ENCODE data around the gene TMEM158.
A peak's percentile ranks its signal among the peaks of the same experiment; 100 is the strongest.

TMEM158 gene

GRCh38 chr3:45227946-45228345 lies 1.9 kb upstream of the TMEM158 start:
- DNase-seq = no peak

- DNase-seq = no peak
Measured at GRCh38 chr3:45227071-45227820, 1.2 kb upstream of the TMEM158 start.

- DNase-seq = no peak
Measured at GRCh38 chr3:45225465-45226205, 452 bp downstream of the TMEM158 start.

- no peak for DNase-seq
Measured at GRCh38 chr3:45224824-45225464, 1.1 kb downstream of the TMEM158 start.

GRCh38 chr3:45223889-45224727 lies 2.0 kb downstream of the TMEM158 start:
- no peak for DNase-seq

- DNase-seq = no peak
Measured at GRCh38 chr3:45219694-45220093, 6.4 kb downstream of the TMEM158 start.

GRCh38 chr3:45218578-45219390 lies 7.3 kb downstream of the TMEM158 start:
- DNase-seq = no peak

GRCh38 chr3:45216021-45216609 lies 10.0 kb downstream of the TMEM158 start:
- DNase-seq = no peak

GRCh38 chr3:45215466-45215865 lies 10.6 kb downstream of the TMEM158 start:
- no peak for DNase-seq

GRCh38 chr3:45214061-45214680 lies 11.9 kb downstream of the TMEM158 start:
- no peak for DNase-seq

- no peak for DNase-seq
Measured at GRCh38 chr3:45212095-45212468, 14.0 kb downstream of the TMEM158 start.

- no peak for DNase-seq
Measured at GRCh38 chr3:45211466-45212094, 14.5 kb downstream of the TMEM158 start.

GRCh38 chr3:45210308-45211041 lies 15.6 kb downstream of the TMEM158 start:
- peak; percentile 4 for DNase-seq

GRCh38 chr3:45209526-45209925 lies 16.6 kb downstream of the TMEM158 start:
- no peak for DNase-seq

- no peak for DNase-seq
Measured at GRCh38 chr3:45208586-45208985, 17.5 kb downstream of the TMEM158 start.

GRCh38 chr3:45207446-45207845 lies 18.6 kb downstream of the TMEM158 start:
- no peak for DNase-seq

- no peak for DNase-seq
Measured at GRCh38 chr3:45205126-45205525, 21.0 kb downstream of the TMEM158 start.

- DNase-seq = no peak
Measured at GRCh38 chr3:45204136-45204535, 22.0 kb downstream of the TMEM158 start.

GRCh38 chr3:45199837-45200648 lies 26.0 kb downstream of the TMEM158 start:
- no peak for DNase-seq

Measured in DMS 273 treated with DMSO at 0.1 percent for 48 hours (cell line).